ENCODE data around the gene UPK1A.

UPK1A gene

GRCh38 chr19:35727053-35727955 lies 61.0 kb downstream of the UPK1A start:
- TF ChIP-seq, protein P1, sequence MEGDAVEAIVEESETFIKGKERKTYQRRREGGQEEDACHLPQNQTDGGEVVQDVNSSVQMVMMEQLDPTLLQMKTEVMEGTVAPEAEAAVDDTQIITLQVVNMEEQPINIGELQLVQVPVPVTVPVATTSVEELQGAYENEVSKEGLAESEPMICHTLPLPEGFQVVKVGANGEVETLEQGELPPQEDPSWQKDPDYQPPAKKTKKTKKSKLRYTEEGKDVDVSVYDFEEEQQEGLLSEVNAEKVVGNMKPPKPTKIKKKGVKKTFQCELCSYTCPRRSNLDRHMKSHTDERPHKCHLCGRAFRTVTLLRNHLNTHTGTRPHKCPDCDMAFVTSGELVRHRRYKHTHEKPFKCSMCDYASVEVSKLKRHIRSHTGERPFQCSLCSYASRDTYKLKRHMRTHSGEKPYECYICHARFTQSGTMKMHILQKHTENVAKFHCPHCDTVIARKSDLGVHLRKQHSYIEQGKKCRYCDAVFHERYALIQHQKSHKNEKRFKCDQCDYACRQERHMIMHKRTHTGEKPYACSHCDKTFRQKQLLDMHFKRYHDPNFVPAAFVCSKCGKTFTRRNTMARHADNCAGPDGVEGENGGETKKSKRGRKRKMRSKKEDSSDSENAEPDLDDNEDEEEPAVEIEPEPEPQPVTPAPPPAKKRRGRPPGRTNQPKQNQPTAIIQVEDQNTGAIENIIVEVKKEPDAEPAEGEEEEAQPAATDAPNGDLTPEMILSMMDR (conservative IDR thresholded peaks at IDR 0.05; ENCODE audit: low read length), result no peak
- no peak for DNase-seq (ENCODE audit: low read depth)

More at GRCh38 chr19:35727053-35727955, 61.0 kb downstream of the UPK1A start:
- no peak overlapping the region for H3K4me3 ChIP-seq (ENCODE audit: low read length)
